Smooth muscle cell (in vitro differentiated cells): ENCODE data around the gene GPR17. TPM values are rescaled to one million over a fixed set of nuclear protein-coding genes. Genes with fewer than 3 reads are reported as not detected.

Experiments
- DNase-seq: peaks from one replicate; lab custom pipeline; 2025; ENCODE audit not compliant: unreplicated experiment; lab: John Stamatoyannopoulos, UW
- H2AFZ ChIP-seq: fragments of 200-600 bp; sonication (generic); 2 replicates; pipeline ENCODE4 v1.6.0; 2016; ENCODE audit warnings: antibody characterized with exemption, low read depth, mild to moderate bottlenecking
- H3F3A ChIP-seq: fragments of 200-600 bp; sonication (generic); 2 replicates; pipeline ENCODE4 v1.6.0; 2017; ENCODE audit warnings: antibody characterized with exemption, low read depth
- H3K27ac ChIP-seq: fragments of 200-600 bp; sonication (generic); 2 replicates; pipeline ENCODE4 v1.5.1; 2016; ENCODE audit warnings: low read depth, mild to moderate bottlenecking
- H3K27me3 ChIP-seq: fragments of 200-600 bp; sonication (generic); 2 replicates; pipeline ENCODE4 v1.6.1; 2016; ENCODE audit warnings: low read depth, mild to moderate bottlenecking
- H3K36me3 ChIP-seq: fragments of 200-600 bp; sonication (generic); 2 replicates; pipeline ENCODE4 v1.5.1; 2016; ENCODE audit warnings: low read depth
- H3K4me1 ChIP-seq: fragments of 200-600 bp; sonication (generic); 2 replicates; pipeline ENCODE4 v1.5.1; 2016; ENCODE audit warnings: low read depth
- H3K4me2 ChIP-seq: fragments of 200-600 bp; sonication (generic); 2 replicates; pipeline ENCODE4 v1.6.0; 2016; ENCODE audit warnings: mild to moderate bottlenecking
- H3K4me3 ChIP-seq: fragments of 200-600 bp; sonication (generic); 2 replicates; pipeline ENCODE4 v1.5.1; 2016; ENCODE audit warnings: mild to moderate bottlenecking
- H3K79me2 ChIP-seq: fragments of 200-600 bp; sonication (generic); 2 replicates; pipeline ENCODE4 v1.6.0; 2016; ENCODE audit warnings: low read depth, mild to moderate bottlenecking
- H3K9ac ChIP-seq: fragments of 200-600 bp; sonication (generic); 2 replicates; pipeline ENCODE4 v1.6.0; 2016; ENCODE audit warnings: low read depth
- H3K9me3 ChIP-seq: fragments of 200-600 bp; sonication (generic); replicated peaks from 2 replicates; pipeline ENCODE4 v1.5.1; 2016; ENCODE audit warnings: low read depth
- H4K20me1 ChIP-seq: fragments of 200-600 bp; sonication (generic); 2 replicates; pipeline ENCODE4 v1.6.0; 2016; ENCODE audit warnings: low read depth
- CTCF ChIP-seq: fragments of 200-600 bp; sonication (generic); IDR thresholded peaks from 2 replicates; pipeline ENCODE4 v1.5.1; 2017; ENCODE audit warnings: borderline replicate concordance, mild to moderate bottlenecking, antibody characterized with exemption; ENCODE audit not compliant: insufficient read depth, poor library complexity, severe bottlenecking
- WGBS: methylation state at CpG from one replicate; pipeline ENCODE4 v1.1.7; 2016; ENCODE audit warnings: low lambda C conversion rate; 5-methylcytosine and 5-hydroxymethylcytosine counted together
- polyA plus RNA-seq: library from polyadenylated mRNA; unstranded; fragments of >200 nt; fragmentation: Nextera tagmentation; extraction: Ambion mirVana; gene quantifications from 2 replicates; pipeline ENCODE4 v1.2.1, GENCODE V29; 2016
- total RNA-seq: library from RNA; depleted of rRNA; stranded (reverse); fragments of >200 nt; gene quantifications from 2 replicates; pipeline ENCODE4 v1.2.3, GENCODE V29; 2014

The GPR17 gene
- total and polyA plus RNA-seq, 2 experiments from 2014 or later = not detected

- peaks cover 7% of the 10 kb centered on the region for H3K79me2 ChIP-seq
- TF ChIP-seq CTCF = no peak
- no peak overlapping the region for H3K27ac ChIP-seq
- H3K36me3 ChIP-seq = no peaks in the 10 kb centered on the region
- no peak overlapping the region for H3K9ac ChIP-seq
- H3K4me3 ChIP-seq = no peak overlapping the region
- peaks cover 13% of the 10 kb centered on the region for H3K27me3 ChIP-seq
- H3K4me1 ChIP-seq = no peaks in the 10 kb centered on the region
- WGBS = 92% methylated on average over 17 of the region's 17 CpGs
- no peaks in the 10 kb centered on the region for H3K9me3 ChIP-seq
- no peak overlapping the region for H2AFZ ChIP-seq
- DNase-seq = no peak
- H3K4me2 ChIP-seq = peak overlapping the region; percentile 92
- peaks cover 4% of the 10 kb centered on the region for H3F3A ChIP-seq
- peaks cover 7% of the 10 kb centered on the region for H4K20me1 ChIP-seq
Observed at GRCh38 chr2:127673291-127674069, 27.5 kb downstream of the GPR17 start.

- TF ChIP-seq CTCF = no peak
- H3K27me3 ChIP-seq = peaks cover 13% of the 10 kb centered on the region
- peak overlapping the region; percentile 61 for H3K4me3 ChIP-seq
- peak overlapping the region; percentile 92 for H3K4me2 ChIP-seq
- H2AFZ ChIP-seq = peak overlapping the region; percentile 74
- no peak overlapping the region for H3K27ac ChIP-seq
- WGBS = 9% methylated on average over 45 of the region's 72 CpGs
- no peaks in the 10 kb centered on the region for H3K4me1 ChIP-seq
- no peaks in the 10 kb centered on the region for H3K9me3 ChIP-seq
- DNase-seq = no peak
- H3K36me3 ChIP-seq = no peaks in the 10 kb centered on the region
- H4K20me1 ChIP-seq = no peaks in the 10 kb centered on the region
- peaks cover 4% of the 10 kb centered on the region for H3F3A ChIP-seq
- H3K79me2 ChIP-seq = peaks cover 7% of the 10 kb centered on the region
- peak overlapping the region; percentile 13 for H3K9ac ChIP-seq
Observed at GRCh38 chr2:127674241-127675209, 28.6 kb downstream of the GPR17 start.

GRCh38 chr2:127675331-127676261 lies 29.6 kb downstream of the GPR17 start, which contains the start of gene LIMS2:
LIMS2 (minus strand) TSS chr2:127675530; CDS start chr2:127675024, 506 bp downstream.
- no peaks in the 10 kb centered on the region for H3K36me3 ChIP-seq
- H3F3A ChIP-seq = peaks cover 4% of the 10 kb centered on the region
- H3K27me3 ChIP-seq = peaks cover 13% of the 10 kb centered on the region
- DNase-seq = no peak
- H2AFZ ChIP-seq = peak within 1 kb of the TSS; percentile 84
- H3K27ac ChIP-seq = no peak within 1 kb of the TSS
- no peaks in the 10 kb centered on the region for H3K9me3 ChIP-seq
- no peaks in the 10 kb centered on the region for H4K20me1 ChIP-seq
- H3K4me3 ChIP-seq = peak within 1 kb of the TSS; percentile 61
- no peak for TF ChIP-seq CTCF
- no peaks in the 10 kb centered on the region for H3K79me2 ChIP-seq
- H3K4me1 ChIP-seq = no peaks in the 10 kb centered on the region
- H3K4me2 ChIP-seq = peak within 1 kb of the TSS; percentile 92
- 4% methylated on average over 29 of the region's 56 CpGs for WGBS
- H3K9ac ChIP-seq = peak within 1 kb of the TSS; percentile 48
